Suprapubic skin (tissue), 4 donors: ENCODE measurements around the gene PLCB1. TPM values are rescaled to one million over a fixed set of nuclear protein-coding genes. Genes with fewer than 3 reads are reported as not detected.

ENCODE experiments used
- DNase-seq, 2 donors: peaks; one replicate each; pipeline ENCODE4 v3.0.0-alpha.2; 2019; ENCODE audit warnings: low spot score in 2 of 2
- H3K27ac ChIP-seq: fragments of 200-600 bp; sonication (generic); one replicate; pipeline ENCODE4 v1.5.1; 2019
- H3K27me3 ChIP-seq: fragments of 200-600 bp; sonication (generic); one replicate; pipeline ENCODE4 v1.5.1; 2019
- H3K36me3 ChIP-seq: fragments of 200-600 bp; sonication (generic); one replicate; pipeline ENCODE4 v1.5.1; 2019
- H3K4me1 ChIP-seq: fragments of 200-600 bp; sonication (generic); one replicate; pipeline ENCODE4 v1.5.1; 2019
- H3K4me3 ChIP-seq: fragments of 200-600 bp; sonication (generic); one replicate; pipeline ENCODE4 v1.5.1; 2019; ENCODE audit warnings: mild to moderate bottlenecking
- H3K9me3 ChIP-seq: fragments of 200-600 bp; sonication (generic); one replicate; pipeline ENCODE4 v1.5.1; 2019
- CTCF ChIP-seq, 2 donors: fragments of 200-600 bp in 1 of 2; fragments of 450-650 bp in 1 of 2; sonication (generic) in 1 of 2; IDR thresholded peaks; one replicate each; pipeline ENCODE4 v1.5.1; 2016 to 2019; ENCODE audit warnings: antibody characterized with exemption in 2 of 2, mild to moderate bottlenecking in 1 of 2, moderate library complexity in 1 of 2
- EP300 ChIP-seq: sonication (generic); formaldehyde crosslinking; IDR thresholded peaks from one replicate; pipeline ENCODE4 v1.6.1; 2017; ENCODE audit warnings: antibody characterized with exemption
- POLR2A ChIP-seq, 2 donors: fragments of 450-650 bp; IDR thresholded peaks; one replicate each; pipeline ENCODE4 v1.6.1; 2017; ENCODE audit warnings: antibody characterized with exemption in 2 of 2, mild to moderate bottlenecking in 2 of 2, moderate library complexity in 2 of 2
- POLR2AphosphoS5 ChIP-seq, 3 donors: sonication (generic); formaldehyde crosslinking; IDR thresholded peaks; one replicate each; pipeline ENCODE4 v1.6.1; 2017; ENCODE audit warnings: antibody characterized with exemption in 3 of 3
- WGBS: methylation state at CpG from one replicate; pipeline ENCODE4 v1.1.5; 2018; 5-methylcytosine and 5-hydroxymethylcytosine counted together
- total RNA-seq, 4 donors: library from RNA; depleted of rRNA; stranded (reverse); fragments of >200 nt; gene quantifications; one replicate each; pipeline ENCODE4 v1.1.0, GENCODE V29; 2016

The PLCB1 gene
- total RNA-seq, 4 donors from 2014 or later, result 3.9 to 15.6 (median 6.7) TPM

GRCh38 chr20:8163543-8163942 lies 31.5 kb downstream of the PLCB1 start:
- H3K4me3 ChIP-seq, result no peak overlapping the region
- no peaks in the 10 kb centered on the region for H3K27me3 ChIP-seq
- H3K9me3 ChIP-seq, result no peaks in the 10 kb centered on the region
- H3K4me1 ChIP-seq, result no peaks in the 10 kb centered on the region
- WGBS, result 89% methylated on average over 4 of the region's 4 CpGs
- no peaks in the 10 kb centered on the region for H3K36me3 ChIP-seq
- DNase-seq, result no peak
- TF ChIP-seq CTCF (IDR thresholded peaks at IDR 0.05) (no peak), POLR2AphosphoS5 (IDR thresholded peaks at IDR 0.05) (no peak), POLR2A (IDR thresholded peaks at IDR 0.05) (no peak), EP300 (no peak)
- H3K27ac ChIP-seq, result no peak overlapping the region

GRCh38 chr20:8166730-8167129 lies 34.7 kb downstream of the PLCB1 start:
- H3K9me3 ChIP-seq, result no peaks in the 10 kb centered on the region
- no peaks in the 10 kb centered on the region for H3K36me3 ChIP-seq
- H3K27ac ChIP-seq, result no peak overlapping the region
- H3K4me1 ChIP-seq, result no peaks in the 10 kb centered on the region
- H3K4me3 ChIP-seq, result no peak overlapping the region
- no peaks in the 10 kb centered on the region for H3K27me3 ChIP-seq
- TF ChIP-seq CTCF (IDR thresholded peaks at IDR 0.05) (no peak), POLR2A (IDR thresholded peaks at IDR 0.05) (no peak), POLR2AphosphoS5 (IDR thresholded peaks at IDR 0.05) (no peak), EP300 (no peak)
- 89% methylated on average over 7 of the region's 7 CpGs for WGBS
- DNase-seq, result no peak

DNA sequence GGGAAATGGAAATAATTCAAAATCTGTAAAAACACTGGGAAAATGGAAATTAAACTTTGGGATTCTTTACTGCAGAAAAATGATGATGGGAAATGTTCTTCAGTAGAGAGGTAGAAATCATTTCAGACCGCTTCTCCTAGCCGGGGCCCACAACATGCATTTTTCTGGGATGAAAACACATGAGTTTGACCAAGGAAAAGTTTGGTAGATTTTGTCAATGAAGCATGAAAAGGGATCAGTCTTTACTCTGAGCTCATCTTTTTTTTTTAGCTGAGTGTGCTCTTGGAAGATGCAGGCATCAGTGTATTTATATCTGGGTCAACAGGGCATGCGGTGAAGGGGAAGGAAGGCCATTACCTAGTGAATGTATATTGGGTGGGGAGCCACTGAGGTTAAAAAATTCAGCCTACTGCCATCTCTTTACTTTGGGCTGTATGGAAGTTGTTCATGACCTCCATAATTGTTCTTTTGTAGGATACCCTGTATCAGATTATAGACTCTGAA lies 36.8 kb downstream of the PLCB1 start:
- H3K9me3 ChIP-seq, result no peaks in the 10 kb centered on the region
- WGBS, result 89% methylated on average over 3 of the region's 3 CpGs
- no peaks in the 10 kb centered on the region for H3K36me3 ChIP-seq
- H3K27ac ChIP-seq, result no peak overlapping the region
- no peaks in the 10 kb centered on the region for H3K4me1 ChIP-seq
- TF ChIP-seq EP300 (no peak), POLR2AphosphoS5 (IDR thresholded peaks at IDR 0.05) (no peak), CTCF (IDR thresholded peaks at IDR 0.05) (no peak), POLR2A (IDR thresholded peaks at IDR 0.05) (no peak)
- H3K27me3 ChIP-seq, result no peaks in the 10 kb centered on the region
- no peak overlapping the region for H3K4me3 ChIP-seq
- DNase-seq, result no peak

DNA sequence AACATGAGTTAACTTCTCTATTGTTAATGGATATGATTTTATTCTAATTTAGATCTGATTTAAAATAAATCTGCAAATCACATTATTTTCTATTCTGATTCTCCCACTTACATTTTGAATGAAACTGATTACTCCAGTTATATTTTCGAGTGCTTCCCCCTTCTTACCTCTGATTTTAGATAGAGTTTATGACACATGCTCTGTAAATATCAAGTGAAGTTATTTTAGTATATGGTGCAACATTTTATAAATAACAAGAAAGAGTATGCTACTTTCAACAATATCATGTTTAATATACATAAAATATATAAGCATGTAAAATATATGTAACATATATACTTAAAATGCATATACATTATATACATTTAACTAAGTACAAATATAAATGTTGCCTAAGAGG lies 38.9 kb downstream of the PLCB1 start:
- no peaks in the 10 kb centered on the region for H3K4me1 ChIP-seq
- WGBS, result 73% methylated on average over 1 of the region's 1 CpG
- no peak overlapping the region for H3K27ac ChIP-seq

DNA sequence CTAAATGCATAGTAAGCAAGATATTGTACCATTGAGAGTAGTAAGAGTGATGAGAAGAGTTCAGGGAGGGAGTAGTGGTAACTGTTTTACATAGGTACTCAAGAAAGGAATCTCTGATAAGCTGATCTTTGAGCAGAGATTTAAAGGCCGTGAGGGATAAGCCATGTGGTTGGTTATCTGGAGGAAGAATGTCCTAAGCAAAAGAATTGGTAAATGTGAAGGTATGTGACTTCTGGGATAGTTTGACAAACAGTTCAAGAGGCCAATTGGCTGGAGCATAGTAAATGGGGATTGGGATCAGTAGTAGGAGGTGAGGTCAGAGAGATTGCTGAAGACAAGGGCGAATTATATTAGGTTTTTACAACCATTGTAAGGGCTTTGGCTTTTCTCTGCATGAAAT lies 40.1 kb downstream of the PLCB1 start:
- Histone ChIP-seq H3K36me3 (no peaks in the 10 kb centered on the region), H3K27ac (no peak overlapping the region), H3K9me3 (no peaks in the 10 kb centered on the region), H3K4me1 (no peaks in the 10 kb centered on the region), H3K27me3 (no peaks in the 10 kb centered on the region), H3K4me3 (no peak overlapping the region)
- DNase-seq, result no peak
- TF ChIP-seq EP300, result no peak
- no peak for TF ChIP-seq POLR2AphosphoS5 (IDR thresholded peaks at IDR 0.05)
- TF ChIP-seq CTCF (IDR thresholded peaks at IDR 0.05), result no peak
- TF ChIP-seq POLR2A (IDR thresholded peaks at IDR 0.05), result no peak
- 88% methylated on average over 2 of the region's 2 CpGs for WGBS

More for the DNA sequence above, 38.9 kb downstream of the PLCB1 start:
- H3K27me3 ChIP-seq, result no peaks in the 10 kb centered on the region
- no peaks in the 10 kb centered on the region for H3K36me3 ChIP-seq
- no peak for DNase-seq
- H3K4me3 ChIP-seq, result no peak overlapping the region
- TF ChIP-seq POLR2A (IDR thresholded peaks at IDR 0.05) (no peak), POLR2AphosphoS5 (IDR thresholded peaks at IDR 0.05) (no peak), CTCF (IDR thresholded peaks at IDR 0.05) (no peak), EP300 (no peak)
- H3K9me3 ChIP-seq, result no peaks in the 10 kb centered on the region
